ENCODE data around the gene DYNC1I1. TPM values are rescaled to one million over a fixed set of nuclear protein-coding genes. Genes with fewer than 3 reads are reported as not detected.
A peak's percentile ranks its signal among the peaks of the same experiment; 100 is the strongest.

DYNC1I1 gene
- total RNA-seq, 4 donors from 2014 or later: 7.8 to 21.3 (median 11.6) TPM

DNA sequence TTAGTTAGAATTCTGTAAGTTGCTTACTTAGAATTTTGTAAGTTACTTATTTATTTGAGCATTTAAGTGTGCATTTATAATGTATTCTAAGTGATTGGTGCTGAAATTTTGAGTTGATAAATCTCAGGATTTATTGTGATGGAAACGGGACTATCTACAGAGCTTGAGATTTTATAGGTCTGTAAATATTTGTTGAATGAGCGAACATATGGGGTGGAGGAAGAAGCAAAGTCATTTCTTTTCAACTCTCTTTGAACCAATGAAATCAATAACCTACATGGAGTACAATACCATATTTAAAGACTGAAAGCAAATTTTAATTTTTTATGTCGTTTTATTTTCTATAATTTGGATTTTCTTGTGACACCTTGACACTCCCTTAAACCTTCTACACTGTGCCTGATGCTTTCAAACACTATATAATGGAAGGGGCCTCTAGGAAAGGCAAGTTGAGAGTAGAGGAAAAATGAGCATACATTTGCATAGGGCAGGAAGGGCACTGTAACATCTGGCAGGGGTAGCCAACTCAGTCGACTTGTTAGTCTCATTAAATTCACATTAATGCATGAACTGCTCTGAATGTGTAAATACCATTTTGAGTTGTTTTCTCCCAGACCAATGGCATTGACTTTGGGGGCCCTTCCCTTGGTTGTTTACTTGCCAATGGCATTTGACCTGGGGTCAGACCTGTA, 204.2 kb downstream of the DYNC1I1 start:
- no peak for ATAC-seq
- Histone ChIP-seq H3K27ac (no peak overlapping the region), H3K27me3 (no peaks in the 10 kb centered on the region), H3K36me3 (no peaks in the 10 kb centered on the region), H3K4me1 (peaks cover 0 to 11% of the 10 kb centered on the region in 2 donors), H3K9me3 (no peaks in the 10 kb centered on the region), H3K4me3 (no peak overlapping the region)
- intact Hi-C loops (cut with DNase I; ENCODE audit: low total_unique reads): no loop called here
- DNase-seq: no peak
- TF ChIP-seq CTCF (IDR thresholded peaks at IDR 0.05 in 4 of 5, conservative IDR thresholded peaks at IDR 0.05 in 1 of 5): no peak
- TF ChIP-seq POLR2A (IDR thresholded peaks at IDR 0.05): no peak
- in situ Hi-C loops (cut with MboI; ENCODE audit: low sequenced_read_pairs in 4 of 4): no loop called here

GRCh38 chr7:95977994-95978393, 205.6 kb downstream of the DYNC1I1 start:
- peak; percentile 79 to 94 for ATAC-seq
- Histone ChIP-seq H3K4me1 (peaks cover 0 to 11% of the 10 kb centered on the region in 2 donors), H3K9me3 (no peaks in the 10 kb centered on the region), H3K36me3 (no peaks in the 10 kb centered on the region), H3K27ac (peak overlapping the region in 1 of 4 donors; percentile 32), H3K4me3 (no peak overlapping the region), H3K27me3 (no peaks in the 10 kb centered on the region)
- intact Hi-C loops (cut with DNase I; ENCODE audit: low total_unique reads): no loop called here
- TF ChIP-seq CTCF (IDR thresholded peaks at IDR 0.05 in 4 of 5, conservative IDR thresholded peaks at IDR 0.05 in 1 of 5) (no peak), POLR2A (IDR thresholded peaks at IDR 0.05) (no peak)
- in situ Hi-C loops (cut with MboI; ENCODE audit: low sequenced_read_pairs in 4 of 4): no loop called here
- no peak for DNase-seq

- Histone ChIP-seq H3K27ac (no peak overlapping the region), H3K4me1 (peaks cover 0 to 11% of the 10 kb centered on the region in 2 donors), H3K27me3 (no peaks in the 10 kb centered on the region), H3K9me3 (no peaks in the 10 kb centered on the region), H3K4me3 (no peak overlapping the region), H3K36me3 (no peaks in the 10 kb centered on the region)
- ATAC-seq: no peak
- no peak for TF ChIP-seq CTCF (IDR thresholded peaks at IDR 0.05 in 4 of 5, conservative IDR thresholded peaks at IDR 0.05 in 1 of 5)
- no peak for DNase-seq
- intact Hi-C loops (cut with DNase I; ENCODE audit: low total_unique reads) (no loop called here), in situ Hi-C loops (cut with MboI; ENCODE audit: low sequenced_read_pairs in 4 of 4) (no loop called here)
Observed at GRCh38 chr7:95980167-95980566, 207.8 kb downstream of the DYNC1I1 start.

DNA sequence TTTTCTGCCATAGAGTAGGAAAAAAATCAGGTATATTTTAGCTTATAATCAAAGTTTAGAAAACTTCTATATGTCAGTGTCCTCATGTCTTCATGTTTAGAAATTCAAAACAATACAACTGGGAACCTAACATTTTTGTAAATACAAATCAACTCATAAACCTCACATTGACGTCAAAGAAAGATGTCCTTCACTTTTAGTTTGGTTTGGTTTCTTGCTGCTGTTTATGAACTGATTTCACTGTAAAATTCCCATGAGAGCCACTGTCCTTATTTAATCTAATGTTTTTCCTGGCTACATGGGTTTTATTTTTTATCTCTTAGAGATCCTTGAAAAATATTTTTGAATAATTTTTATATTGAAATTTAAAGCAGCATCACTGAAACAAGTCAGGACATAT, 208.4 kb downstream of the DYNC1I1 start:
- no peak overlapping the region for H3K27ac ChIP-seq

More for the DNA sequence above, 208.4 kb downstream of the DYNC1I1 start:
- peaks cover 0 to 11% of the 10 kb centered on the region in 2 donors for H3K4me1 ChIP-seq
- H3K4me3 ChIP-seq: no peak overlapping the region
- in situ Hi-C loops (cut with MboI; ENCODE audit: low sequenced_read_pairs in 4 of 4) (no loop called here), intact Hi-C loops (cut with DNase I; ENCODE audit: low total_unique reads) (no loop called here)
- DNase-seq: no peak
- no peaks in the 10 kb centered on the region for H3K27me3 ChIP-seq
- TF ChIP-seq CTCF (IDR thresholded peaks at IDR 0.05 in 4 of 5, conservative IDR thresholded peaks at IDR 0.05 in 1 of 5) (no peak), POLR2A (IDR thresholded peaks at IDR 0.05) (no peak)
- no peak for ATAC-seq
- no peaks in the 10 kb centered on the region for H3K9me3 ChIP-seq
- H3K36me3 ChIP-seq: no peaks in the 10 kb centered on the region

All from gastrocnemius medialis (tissue), 4 donors.